Hippocampal formation (tissue), 2 donors: Measurements from ENCODE around the gene ZNF544.
"Not testable (repeated sequence)": the region's sequence is repeated elsewhere in the genome, so short reads cannot be mapped to it uniquely, and the experiment has no call there.

Experiments used
- DNase-seq, 2 donors: peaks; one replicate each; lab custom pipeline; 2025; lab: John Stamatoyannopoulos, UW

The ZNF544 gene

DNA sequence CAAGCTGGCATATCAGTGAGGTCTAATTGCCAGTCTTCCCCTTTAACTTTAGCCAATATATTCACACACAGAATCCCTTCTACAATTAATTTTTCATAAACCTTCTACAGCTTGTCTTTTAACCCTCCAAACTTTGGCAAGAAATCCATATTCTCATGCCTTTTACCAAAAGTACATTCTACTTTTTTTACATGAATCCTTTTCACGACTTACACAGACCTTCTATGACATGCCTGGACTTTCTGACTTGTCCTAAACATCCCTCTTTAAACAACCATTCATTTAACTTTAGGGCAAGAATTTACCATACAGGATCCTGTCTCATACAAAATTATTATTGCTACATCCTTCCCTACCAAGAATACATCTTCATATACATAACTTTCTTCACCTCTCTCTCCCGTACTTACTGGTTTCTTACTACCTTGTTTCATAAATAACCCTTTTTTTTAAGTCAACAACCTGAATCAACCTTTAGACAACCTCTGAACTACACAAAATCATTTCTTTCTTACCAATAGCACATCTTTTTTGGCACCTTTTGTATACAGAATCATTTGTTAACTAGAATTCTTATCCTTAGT, 23.5 kb downstream of the ZNF544 start:
- DNase-seq, result no peak

DNA sequence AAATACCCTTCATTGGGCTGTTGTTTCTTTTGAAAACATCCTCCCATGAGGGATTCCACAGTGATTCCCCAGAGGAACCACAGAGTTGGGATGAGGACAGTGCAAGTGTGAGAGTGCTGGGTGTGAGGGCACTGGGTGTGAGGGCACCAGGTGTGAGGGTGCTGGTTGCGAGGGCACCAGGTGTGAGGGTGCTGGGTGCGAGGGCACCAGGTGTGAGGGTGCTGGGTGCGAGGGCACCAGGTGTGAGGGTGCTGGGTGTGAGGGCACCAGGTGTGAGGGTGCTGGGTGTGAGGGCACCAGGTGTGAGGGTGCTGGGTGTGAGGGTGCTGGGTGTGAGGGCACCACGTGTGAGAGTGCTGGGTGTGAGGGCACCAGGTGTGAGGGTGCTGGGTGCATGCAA, 29.5 kb downstream of the ZNF544 start:
- not testable (repeated sequence) for DNase-seq

DNA sequence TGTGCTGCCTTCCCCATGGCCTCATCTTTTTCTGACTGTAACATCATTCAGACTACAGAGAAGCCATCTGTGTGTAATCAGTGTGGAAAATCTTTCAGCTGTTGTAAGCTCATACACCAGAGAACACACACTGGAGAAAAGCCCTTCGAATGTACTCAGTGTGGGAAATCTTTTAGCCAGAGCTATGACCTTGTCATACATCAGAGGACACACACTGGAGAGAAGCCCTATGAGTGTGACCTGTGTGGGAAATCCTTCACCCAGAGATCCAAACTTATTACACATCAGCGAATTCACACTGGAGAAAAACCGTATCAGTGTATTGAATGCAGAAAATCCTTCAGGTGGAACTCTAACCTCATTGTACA, 32.9 kb downstream of the ZNF544 start:
- DNase-seq, result no peak

DNA sequence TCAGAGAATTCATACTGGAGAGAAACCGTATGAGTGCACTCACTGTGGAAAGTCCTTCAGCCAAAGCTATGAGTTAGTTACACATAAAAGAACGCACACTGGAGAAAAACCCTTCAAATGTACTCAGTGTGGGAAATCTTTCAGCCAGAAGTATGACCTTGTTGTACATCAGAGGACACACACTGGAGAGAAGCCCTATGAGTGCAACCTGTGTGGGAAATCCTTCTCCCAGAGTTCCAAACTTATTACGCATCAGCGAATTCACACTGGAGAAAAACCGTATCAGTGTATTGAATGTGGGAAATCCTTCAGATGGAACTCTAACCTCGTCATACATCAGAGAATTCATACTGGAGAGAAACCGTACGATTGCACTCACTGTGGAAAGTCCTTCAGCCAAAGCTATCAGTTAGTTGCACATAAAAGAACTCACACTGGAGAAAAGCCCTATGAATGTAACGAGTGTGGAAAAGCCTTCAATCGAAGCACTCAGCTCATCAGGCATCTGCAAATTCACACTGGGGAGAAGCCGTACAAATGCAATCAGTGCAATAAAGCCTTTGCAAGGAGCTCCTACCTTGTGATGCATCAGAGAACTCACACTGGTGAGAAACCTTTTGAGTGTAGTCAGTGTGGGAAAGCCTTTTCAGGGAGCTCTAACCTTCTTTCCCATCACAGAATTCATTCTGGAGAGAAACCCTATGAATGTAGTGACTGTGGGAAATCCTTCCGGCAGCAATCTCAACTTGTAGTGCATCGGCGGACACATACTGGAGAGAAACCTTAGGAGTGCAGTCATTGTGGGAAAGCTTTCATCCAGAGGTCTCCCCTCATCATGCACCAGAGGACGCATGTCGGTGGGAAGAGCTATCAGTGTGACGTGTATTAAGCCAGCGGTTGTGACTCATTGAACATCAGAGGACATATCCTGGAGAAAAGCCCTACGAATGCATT, 33.5 kb downstream of the ZNF544 start:
- no peak for DNase-seq

DNA sequence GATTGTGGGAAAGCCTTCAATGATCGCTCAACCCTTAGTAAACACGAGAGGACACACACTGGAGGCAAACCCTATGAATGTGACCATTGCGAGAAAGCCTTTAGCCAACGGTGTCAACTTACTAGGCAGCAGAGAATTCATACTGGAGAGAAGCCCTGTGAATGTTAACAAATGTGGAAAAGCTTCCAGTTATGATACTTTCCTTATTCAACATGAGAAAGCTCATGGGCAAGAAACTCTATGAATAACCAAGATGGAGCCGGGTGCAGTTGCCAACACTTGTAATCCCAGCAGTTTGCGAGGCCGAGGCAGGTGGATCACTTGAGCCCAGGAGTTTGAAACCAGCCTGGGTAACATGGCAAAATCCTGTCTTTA, 34.2 kb downstream of the ZNF544 start:
- DNase-seq, result no peak

DNA sequence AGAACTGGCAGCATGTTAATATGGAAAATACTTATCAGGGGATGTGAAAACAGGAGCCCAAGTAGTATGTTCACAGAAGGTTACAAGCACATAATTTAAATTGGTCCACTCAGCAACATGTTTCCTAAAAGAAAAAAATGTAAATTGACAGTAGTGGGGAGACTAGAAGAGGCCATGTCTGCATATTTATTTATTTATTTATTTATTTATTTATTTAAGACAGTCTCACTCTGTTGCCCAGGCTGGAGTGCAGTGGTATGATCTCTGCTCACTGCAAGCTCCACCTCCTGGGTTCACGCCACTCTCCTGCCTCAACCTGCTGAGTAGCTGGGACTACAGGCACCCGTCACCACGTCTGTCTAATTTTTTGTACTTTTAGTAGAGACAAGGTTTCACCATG, 36.4 kb downstream of the ZNF544 start:
- no peak for DNase-seq

DNA sequence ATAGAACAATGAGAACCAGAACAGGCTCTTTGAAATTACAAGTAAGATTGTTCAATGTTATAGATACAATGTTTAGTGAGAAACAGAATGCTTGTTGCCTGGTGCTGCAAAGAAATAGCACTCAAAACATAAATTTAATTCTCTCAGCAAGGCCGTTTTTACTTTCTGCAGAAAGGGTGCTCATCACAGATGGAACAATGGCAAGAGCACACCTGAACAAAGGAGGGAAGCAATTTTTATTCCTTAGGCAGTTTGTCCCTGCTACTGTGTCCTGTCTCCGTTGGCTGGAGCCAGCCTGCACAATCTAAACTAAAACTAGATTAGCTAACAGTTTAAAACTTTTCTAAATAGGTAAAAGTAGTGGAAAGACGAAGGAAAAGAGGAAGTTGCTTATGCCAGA, 39.6 kb downstream of the ZNF544 start:
- no peak for DNase-seq

DNA sequence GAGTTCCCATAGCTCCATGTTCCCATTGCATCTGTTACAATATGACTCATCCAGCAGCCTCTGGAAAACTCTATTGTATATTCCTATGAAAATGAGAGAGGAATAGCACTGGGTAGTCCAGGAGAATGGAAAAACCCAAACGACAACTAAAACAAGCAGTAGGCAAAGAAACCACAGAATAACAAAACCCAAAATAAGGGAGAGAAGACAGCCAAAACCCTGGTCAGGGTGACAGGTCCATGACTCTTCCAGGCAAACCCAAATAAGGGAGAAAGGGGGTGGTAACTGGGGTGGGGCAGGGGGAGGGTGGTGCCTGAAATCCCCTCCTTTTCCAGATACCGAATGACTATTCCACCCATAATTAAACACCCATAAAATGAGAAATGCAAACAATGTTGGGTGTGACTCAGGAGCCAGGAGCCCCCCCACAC, 46.1 kb downstream of the ZNF544 start:
- DNase-seq, result peak in 1 of 2 donors; percentile 47

DNA sequence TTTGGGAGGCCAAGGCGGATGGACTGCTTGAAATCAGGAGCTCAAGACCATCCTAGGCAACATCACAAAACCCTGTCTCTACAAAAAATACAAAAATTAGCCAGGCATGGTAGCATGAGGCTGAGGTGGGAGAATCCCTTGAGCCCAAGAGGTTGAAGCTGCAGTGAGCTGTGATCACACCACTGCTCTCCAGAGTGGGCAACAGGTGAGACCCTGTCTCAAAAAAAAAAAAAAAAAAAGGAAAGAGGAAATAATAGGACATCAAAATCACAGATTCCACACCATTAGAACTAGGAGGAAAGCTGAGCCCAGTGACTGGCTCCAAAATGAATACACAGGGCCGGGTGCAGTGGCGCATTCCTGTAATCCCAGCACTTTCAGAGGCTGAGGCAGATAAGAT, 46.9 kb downstream of the ZNF544 start:
- no peak for DNase-seq

DNA sequence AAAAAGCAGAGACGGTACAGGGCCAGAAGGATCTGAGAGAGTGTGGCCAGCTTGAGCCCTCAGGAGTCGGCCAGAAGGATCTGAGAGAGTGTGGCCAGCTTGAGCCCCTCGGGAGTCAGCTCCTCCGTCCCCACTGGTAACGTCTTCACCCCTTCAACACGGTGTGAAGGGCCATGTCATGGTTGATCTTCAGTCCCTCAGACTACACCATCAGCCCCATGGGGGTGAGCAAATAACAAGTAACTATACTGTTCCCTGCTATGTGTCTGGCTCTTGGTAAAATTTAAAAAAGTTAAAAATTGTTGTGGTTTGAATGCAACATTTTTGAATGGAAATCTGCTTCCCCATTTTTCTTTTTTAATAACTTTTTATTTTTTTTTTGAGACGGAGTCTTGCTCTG, 48.5 kb downstream of the ZNF544 start:
- no peak for DNase-seq

DNA sequence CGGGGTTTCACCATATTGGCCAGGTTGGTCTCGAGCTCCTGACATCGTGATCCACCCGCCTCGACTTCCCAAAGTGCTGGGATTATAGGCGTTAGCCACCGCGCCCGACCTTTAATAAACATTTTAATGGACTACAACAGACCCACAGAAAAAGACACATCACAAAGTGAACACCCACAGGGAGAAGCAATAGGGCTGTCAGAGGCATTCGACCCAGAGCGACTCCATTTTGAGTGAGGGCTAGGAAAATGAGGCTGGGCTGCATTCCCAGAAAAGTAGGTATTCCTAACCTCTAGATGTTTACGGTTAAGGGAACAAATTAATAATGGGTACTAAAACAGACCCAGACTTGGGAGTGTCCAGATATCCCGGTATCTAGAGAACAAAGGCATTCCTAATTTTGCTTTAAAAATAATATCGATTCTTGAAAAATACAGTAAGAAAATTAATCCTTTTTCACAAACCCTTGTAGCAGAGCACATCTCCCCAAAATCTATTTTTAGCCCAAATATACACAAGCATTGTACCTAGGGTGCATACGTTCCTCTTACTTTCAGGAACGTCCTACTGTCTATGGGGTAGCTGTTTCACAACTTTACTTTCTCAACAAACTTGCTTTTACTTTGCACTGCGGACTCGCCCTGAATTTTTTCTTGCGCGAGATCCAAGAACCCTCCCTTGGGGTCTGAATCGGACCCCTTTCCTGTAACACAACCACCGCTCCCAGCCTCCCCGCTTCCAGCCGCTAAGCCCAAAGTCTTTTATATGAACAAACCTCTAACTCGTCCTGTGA, 49.2 kb downstream of the ZNF544 start:
- no peak for DNase-seq

DNA sequence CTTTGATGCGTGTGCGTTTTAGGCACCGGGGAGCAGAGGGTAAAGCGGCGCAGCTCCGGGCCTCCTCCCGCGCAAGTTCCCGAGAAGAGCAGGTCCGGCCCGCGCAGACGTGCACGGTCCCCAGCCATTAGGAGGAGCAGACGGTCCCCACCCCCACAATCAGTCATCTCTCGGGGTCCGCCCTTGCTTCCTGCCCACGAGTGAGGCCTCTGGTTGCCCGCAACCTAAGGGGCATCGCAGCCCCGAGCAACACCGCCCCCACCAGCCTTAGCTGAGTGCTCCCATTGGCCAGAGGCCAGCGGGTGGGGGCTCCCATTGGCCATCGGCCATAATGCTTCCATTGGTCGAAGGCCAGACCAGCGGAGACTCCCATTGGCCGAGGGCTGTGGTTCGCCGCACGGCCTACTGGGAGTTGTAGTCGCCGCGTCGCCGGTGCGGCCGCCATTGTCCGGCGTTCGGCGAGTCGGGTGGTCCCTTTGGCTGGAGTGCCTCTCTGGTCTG, 49.9 kb downstream of the ZNF544 start, which contains the start of gene ZNF8:
ZNF8 (plus strand) TSS at position 415 of the 501 bp plus-strand sequence. CDS start 127 bp downstream, outside the sequence.
- DNase-seq, result peak; percentile 91 to 96

DNA sequence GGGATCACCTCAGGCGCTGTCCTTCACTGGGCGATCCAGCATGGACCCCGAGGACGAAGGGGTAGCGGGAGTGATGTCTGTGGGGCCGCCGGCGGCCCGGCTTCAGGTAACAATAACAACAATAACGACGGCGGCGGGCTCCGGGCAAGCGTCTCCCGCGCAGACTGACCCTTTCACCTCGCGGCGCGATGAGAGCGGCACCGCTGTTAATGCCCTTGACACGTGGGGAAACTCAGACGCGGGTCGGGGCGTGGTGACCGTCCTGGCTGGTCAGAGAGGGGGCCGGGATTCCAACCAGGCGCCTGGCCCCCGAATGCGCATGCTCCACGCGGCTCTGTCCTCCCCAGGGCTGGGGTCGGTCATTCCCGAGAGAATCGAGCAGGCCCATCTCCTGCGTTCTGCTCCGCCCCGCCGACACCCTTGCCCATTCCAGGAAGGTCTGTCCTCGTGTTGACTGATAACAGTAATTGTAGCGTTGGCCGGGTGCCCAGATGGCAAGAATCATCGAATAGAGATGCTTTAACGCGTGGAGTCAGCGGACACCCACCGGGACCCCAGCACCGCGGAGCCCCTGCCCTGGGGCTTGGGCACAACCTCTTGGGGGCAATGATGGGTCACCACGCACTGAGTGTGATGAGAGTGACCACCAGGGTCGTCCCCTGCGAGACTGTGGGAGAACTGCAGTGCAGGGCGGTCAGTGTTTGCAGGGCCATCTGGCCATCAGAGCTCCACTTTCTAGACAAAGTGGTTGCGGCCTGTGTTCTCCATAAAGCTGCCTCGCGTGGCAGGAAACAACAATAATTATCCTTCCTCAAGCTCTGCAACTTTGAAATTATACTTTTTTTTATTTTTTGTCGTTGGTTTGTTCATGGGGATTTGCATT, 50.6 kb downstream of the ZNF544 start:
- peak; percentile 9 to 58 for DNase-seq

DNA sequence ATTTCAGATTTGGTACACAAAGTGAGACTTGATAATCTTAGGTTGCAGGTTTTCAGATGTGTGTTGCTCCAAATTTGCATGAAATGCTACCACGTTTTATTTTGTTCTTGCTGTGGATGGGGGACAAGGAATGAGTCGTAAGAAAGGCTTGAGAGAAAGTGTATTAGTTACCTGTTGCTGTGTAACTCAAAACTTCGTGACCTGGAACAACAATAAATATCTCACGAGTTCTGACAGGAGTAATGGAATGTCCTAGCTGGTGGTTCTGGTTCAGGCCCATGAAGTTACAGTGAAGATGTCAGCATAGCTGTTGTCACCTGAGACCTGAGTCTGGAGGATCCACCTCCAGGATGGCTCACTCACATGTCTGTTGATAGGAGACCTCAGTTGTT, 51.2 kb downstream of the ZNF544 start:
- DNase-seq, result no peak

DNA sequence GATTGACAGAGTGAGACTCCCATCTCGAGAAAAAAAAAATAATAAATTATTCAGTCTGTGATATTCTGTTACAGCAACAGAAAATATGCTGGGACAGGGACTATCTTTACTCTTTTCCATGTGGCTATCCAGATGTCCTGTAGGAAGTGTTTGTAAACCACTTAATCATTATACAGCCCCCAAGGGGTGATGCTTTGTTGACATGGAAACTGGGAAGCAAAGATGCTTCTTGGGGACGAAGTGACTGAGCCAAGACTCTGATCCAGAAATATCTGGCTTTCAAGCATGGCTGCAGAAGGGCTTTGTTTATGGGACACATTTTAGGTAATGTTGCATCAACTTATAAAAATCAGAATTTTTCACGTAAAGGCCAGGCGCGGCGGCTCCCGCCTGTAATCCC, 55.5 kb downstream of the ZNF544 start:
- DNase-seq, result peak in 1 of 2 donors; percentile 21

DNA sequence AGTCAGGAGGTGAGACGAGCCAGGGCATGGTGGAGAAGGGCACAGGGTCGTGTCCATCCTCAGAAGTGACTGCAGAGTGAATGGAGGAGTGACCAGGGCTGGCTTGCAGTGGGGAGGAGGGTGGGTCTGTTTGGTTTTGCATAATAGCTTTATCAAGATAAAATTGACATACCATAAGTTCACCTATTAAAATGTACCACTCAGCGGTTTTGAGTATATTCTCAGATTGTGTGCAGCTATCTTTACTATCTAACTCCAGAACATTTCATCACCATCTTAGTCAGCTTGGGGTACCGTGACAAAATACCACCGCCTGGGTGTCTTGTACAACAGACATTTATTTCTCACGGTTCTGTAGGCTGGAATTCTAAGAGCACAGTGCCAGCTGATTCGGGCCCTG, 63.2 kb downstream of the ZNF544 start:
- DNase-seq, result no peak

DNA sequence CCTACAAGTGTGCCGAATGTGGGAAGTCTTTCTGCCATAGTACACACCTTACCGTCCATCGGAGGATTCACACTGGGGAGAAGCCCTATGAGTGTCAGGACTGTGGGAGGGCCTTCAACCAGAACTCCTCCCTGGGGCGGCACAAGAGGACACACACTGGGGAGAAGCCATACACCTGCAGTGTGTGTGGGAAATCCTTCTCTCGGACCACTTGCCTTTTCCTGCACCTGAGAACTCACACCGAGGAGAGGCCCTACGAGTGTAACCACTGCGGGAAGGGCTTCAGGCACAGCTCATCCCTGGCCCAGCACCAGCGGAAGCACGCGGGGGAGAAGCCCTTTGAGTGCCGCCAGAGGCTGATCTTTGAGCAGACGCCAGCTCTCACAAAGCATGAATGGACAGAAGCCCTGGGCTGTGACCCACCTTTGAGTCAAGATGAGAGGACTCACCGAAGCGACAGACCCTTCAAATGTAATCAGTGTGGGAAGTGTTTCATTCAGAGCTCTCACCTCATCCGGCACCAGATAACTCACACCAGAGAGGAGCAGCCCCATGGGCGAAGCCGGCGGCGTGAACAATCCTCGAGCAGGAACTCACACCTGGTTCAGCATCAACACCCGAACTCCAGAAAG, 66.1 kb downstream of the ZNF544 start:
- DNase-seq, result no peak

DNA sequence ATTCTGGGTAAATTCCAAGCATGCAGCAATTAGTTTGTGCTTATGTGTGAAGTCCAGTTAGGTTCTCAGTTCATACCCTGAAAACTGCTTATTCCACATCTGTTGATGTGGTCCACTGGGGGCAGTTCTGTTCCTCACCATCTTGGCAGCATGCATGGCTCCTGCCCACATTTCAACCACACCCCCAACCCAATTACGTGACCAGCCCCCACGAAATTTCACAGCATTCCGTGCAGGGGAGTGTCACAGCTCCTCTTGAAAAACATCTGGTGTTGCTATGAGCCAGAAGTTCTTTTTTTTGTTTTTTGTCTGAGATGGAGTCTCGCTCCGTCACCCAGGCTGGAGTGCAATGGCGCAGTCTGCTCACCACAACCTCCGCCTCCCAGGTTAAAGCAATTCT, 67.4 kb downstream of the ZNF544 start:
- DNase-seq, result no peak

DNA sequence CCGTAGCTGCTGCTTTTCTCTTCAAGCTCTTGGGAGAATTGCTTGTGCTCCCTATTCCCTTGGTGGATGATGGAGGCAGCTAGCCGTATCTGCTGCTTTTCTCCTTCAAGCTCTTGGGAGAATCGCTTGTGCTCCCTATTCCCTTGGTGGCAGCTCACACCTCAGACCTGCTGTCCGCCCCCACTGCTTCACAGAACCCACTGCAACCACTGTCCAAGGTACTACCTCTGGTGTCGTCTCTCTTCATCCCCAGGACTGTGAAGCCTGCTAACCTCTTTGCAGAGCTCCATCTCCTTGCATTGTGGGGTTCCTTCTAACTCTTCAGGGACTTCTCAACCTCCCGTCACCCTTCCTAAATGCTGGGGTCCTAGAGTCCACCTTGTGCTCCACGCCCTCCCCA, 71.9 kb downstream of the ZNF544 start:
- no peak for DNase-seq

DNA sequence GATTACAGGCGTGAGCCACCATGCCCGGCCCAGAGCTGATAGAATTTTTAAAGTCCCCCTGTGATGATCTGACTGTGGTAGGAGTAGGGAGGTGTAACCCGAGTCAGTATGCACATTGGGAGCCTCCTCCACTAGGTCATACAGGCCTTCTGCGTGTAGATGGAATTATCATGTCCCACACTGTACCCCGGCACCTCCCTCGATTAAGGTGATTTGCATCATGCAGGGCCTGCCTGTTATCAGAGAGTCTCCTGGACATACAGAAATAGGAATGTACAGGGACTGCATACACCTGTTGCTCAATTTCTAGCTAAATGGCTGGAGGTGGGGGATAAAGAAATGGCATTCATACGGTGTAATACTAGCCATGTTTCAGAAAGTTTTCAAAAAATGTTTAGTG, 75.5 kb downstream of the ZNF544 start:
- DNase-seq, result no peak

DNA sequence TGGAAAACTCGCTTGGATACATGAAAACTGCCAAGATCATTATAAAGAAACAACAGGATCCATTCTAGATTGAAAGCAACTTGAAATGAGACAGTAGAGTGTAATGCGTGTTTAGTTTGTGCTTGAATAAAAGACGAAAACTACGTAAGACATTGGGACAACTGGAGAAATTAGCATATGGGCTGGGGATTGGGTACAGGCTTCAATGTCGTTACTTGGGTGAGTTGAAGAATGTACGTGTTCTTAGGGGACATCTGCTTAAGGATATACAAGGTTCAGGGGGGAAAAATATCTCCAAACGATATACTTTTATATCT, 76.0 kb downstream of the ZNF544 start:
- DNase-seq, result no peak
